RWPE1 (cell line): ENCODE data around the gene SLC35F3.
"Not testable (repeated sequence)": the region's sequence is repeated elsewhere in the genome, so short reads cannot be mapped to it uniquely, and the experiment has no call there.

Source experiments
- CTCF ChIA-PET: fragments of 350-600 bp; sonication (Branson Sonifier 250); formaldehyde crosslinking; extraction: SDS; loops from one replicate; lab custom pipeline; 2021; lab: Yijun Ruan, JAX
- POLR2A ChIA-PET: fragments of 400-600 bp; formaldehyde crosslinking; extraction: SDS; loops from one replicate; lab custom pipeline; 2020; ENCODE audit warnings: antibody characterized with exemption; ENCODE audit not compliant: low non-redundant PET; lab: Yijun Ruan, JAX
- DNase-seq: peaks from one replicate; pipeline ENCODE4 v3.0.0; 2012; ENCODE audit warnings: low spot score
- H3K27ac ChIP-seq: fragments of 450-650 bp; 2 replicates; pipeline ENCODE4 v1.5.1; 2017
- TF ChIP-seq, protein P1 (sequence below): fragments of 450-650 bp; conservative IDR thresholded peaks from 2 replicates; pipeline ENCODE4 v1.5.1; 2017; ENCODE audit warnings: low read depth, mild to moderate bottlenecking

Gene SLC35F3

GRCh38 chr1:234109840-234110239 is 205.4 kb downstream of the SLC35F3 start:
- no peak for DNase-seq
- TF ChIP-seq, protein P1, sequence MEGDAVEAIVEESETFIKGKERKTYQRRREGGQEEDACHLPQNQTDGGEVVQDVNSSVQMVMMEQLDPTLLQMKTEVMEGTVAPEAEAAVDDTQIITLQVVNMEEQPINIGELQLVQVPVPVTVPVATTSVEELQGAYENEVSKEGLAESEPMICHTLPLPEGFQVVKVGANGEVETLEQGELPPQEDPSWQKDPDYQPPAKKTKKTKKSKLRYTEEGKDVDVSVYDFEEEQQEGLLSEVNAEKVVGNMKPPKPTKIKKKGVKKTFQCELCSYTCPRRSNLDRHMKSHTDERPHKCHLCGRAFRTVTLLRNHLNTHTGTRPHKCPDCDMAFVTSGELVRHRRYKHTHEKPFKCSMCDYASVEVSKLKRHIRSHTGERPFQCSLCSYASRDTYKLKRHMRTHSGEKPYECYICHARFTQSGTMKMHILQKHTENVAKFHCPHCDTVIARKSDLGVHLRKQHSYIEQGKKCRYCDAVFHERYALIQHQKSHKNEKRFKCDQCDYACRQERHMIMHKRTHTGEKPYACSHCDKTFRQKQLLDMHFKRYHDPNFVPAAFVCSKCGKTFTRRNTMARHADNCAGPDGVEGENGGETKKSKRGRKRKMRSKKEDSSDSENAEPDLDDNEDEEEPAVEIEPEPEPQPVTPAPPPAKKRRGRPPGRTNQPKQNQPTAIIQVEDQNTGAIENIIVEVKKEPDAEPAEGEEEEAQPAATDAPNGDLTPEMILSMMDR = no peak
- ChIA-PET POLR2A (no interaction called here), CTCF (interaction anchor here (0.6 to 0.7 kb wide), 3 partner anchors 155 to 748 kb away, joined by 3 to 4 read pairs (median 3); no protein-coding TSS in a partner anchor)
- no peak overlapping the region for H3K27ac ChIP-seq

DNA sequence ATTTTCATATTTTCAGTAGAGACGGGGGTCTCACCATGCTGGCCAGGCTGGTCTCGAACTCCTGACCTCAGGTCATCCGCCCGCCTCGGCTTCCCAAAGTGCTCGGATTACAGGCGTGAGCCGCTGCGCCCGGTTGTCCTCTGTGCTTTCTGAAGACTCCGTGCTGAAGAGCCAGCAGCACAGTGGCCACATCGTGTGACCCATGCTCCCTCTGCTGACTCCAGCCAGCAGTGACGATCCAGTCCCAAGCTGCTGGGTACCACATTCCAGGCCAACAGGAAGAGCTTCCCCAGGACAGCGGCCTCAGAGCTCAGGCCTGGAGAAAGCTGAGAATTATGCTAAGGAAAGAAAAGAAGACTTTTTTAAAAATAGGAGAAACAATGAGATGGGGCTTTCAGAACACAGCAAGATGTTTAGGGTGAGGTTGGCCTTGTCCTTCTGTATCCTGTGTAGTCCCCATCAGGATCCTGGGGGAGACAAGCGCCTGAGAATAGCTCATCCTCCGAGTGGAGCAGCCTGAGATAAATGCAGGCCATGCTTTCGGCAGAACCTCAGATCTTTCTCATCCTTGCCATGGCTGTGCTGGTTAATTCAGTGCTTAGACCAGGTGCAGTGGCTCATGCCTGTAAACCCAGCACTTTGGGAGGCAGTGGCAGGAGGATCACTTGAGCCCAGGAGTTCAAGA is 207.1 kb downstream of the SLC35F3 start:
- no peak for DNase-seq
- CTCF ChIA-PET = interaction anchor here (0.5 to 1.1 kb wide), 6 partner anchors 207 to 696 kb away, joined by 3 read pairs; partner anchors contain the start of gene SLC35F3
- no peak overlapping the region for H3K27ac ChIP-seq
- TF ChIP-seq, protein P1 = no peak
- POLR2A ChIA-PET = no interaction called here

- no peak overlapping the region for H3K27ac ChIP-seq
- POLR2A ChIA-PET = no interaction called here
Measured at GRCh38 chr1:234114648-234115307, 210.3 kb downstream of the SLC35F3 start.

GRCh38 chr1:234118911-234119310 is 214.4 kb downstream of the SLC35F3 start:
- no peak for DNase-seq
- ChIA-PET CTCF (no interaction called here), POLR2A (no interaction called here)
- TF ChIP-seq, protein P1 = no peak
- H3K27ac ChIP-seq = no peak overlapping the region

More at GRCh38 chr1:234114648-234115307, 210.3 kb downstream of the SLC35F3 start:
- TF ChIP-seq, protein P1 = peak; percentile 72
- peak; percentile 59 for DNase-seq
- CTCF ChIA-PET = interaction anchor here (0.6 to 1.5 kb wide), 11 partner anchors 9 to 1020 kb away, joined by 3 to 7 read pairs (median 4); no protein-coding TSS in a partner anchor

DNA sequence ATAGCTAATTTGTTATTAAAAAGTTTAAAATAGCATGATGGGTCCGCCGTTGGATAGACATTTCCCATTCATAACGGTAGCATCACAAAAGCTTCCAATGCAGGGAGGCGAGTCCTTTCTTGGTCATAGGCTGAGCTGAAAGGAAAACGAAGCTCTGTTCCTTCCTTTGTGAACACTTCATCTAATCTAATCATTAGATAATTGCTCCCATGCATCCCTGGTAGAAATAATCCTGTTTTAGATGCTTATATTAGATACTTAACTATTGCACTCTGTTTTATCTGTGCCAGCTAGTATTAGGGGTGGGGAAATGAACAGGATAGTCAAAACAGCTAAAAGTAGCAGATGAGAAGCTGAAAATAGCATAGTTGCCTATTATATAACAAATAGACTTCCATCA is 215.0 kb downstream of the SLC35F3 start:
- ChIA-PET POLR2A (no interaction called here), CTCF (no interaction called here)

GRCh38 chr1:234120327-234120944 is 216.0 kb downstream of the SLC35F3 start:
- ChIA-PET CTCF (no interaction called here), POLR2A (no interaction called here)
- no peak for DNase-seq
- no peak overlapping the region for H3K27ac ChIP-seq
- TF ChIP-seq, protein P1 = no peak

More for the DNA sequence above, 215.0 kb downstream of the SLC35F3 start:
- DNase-seq = no peak
- TF ChIP-seq, protein P1 = no peak
- H3K27ac ChIP-seq = no peak overlapping the region

GRCh38 chr1:234121659-234122058 is 217.2 kb downstream of the SLC35F3 start:
- H3K27ac ChIP-seq, DNase-seq, CTCF ChIA-PET, POLR2A ChIA-PET: not testable (repeated sequence)

- H3K27ac ChIP-seq, POLR2A ChIA-PET, CTCF ChIA-PET, DNase-seq: not testable (repeated sequence)
Measured at GRCh38 chr1:234122571-234122970, 218.1 kb downstream of the SLC35F3 start.
